Measurements from ENCODE around the gene ZFHX3.

ZFHX3 gene

GRCh38 chr16:72824761-72825160 is 223.2 kb downstream of the ZFHX3 start:
- TF ChIP-seq, protein P1, sequence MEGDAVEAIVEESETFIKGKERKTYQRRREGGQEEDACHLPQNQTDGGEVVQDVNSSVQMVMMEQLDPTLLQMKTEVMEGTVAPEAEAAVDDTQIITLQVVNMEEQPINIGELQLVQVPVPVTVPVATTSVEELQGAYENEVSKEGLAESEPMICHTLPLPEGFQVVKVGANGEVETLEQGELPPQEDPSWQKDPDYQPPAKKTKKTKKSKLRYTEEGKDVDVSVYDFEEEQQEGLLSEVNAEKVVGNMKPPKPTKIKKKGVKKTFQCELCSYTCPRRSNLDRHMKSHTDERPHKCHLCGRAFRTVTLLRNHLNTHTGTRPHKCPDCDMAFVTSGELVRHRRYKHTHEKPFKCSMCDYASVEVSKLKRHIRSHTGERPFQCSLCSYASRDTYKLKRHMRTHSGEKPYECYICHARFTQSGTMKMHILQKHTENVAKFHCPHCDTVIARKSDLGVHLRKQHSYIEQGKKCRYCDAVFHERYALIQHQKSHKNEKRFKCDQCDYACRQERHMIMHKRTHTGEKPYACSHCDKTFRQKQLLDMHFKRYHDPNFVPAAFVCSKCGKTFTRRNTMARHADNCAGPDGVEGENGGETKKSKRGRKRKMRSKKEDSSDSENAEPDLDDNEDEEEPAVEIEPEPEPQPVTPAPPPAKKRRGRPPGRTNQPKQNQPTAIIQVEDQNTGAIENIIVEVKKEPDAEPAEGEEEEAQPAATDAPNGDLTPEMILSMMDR (conservative IDR thresholded peaks at IDR 0.05; ENCODE audit: low read depth, low read length), result no peak
- no peak overlapping the region for H3K4me3 ChIP-seq (ENCODE audit: low read length)
- no peak for DNase-seq (ENCODE audit: low read depth)

- no peak overlapping the region for H3K4me3 ChIP-seq (ENCODE audit: low read length)
- no peak for DNase-seq (ENCODE audit: low read depth)
- TF ChIP-seq, protein P1 (conservative IDR thresholded peaks at IDR 0.05; ENCODE audit: low read depth, low read length), result no peak
Measured at GRCh38 chr16:72824027-72824426, 223.9 kb downstream of the ZFHX3 start.

DNA sequence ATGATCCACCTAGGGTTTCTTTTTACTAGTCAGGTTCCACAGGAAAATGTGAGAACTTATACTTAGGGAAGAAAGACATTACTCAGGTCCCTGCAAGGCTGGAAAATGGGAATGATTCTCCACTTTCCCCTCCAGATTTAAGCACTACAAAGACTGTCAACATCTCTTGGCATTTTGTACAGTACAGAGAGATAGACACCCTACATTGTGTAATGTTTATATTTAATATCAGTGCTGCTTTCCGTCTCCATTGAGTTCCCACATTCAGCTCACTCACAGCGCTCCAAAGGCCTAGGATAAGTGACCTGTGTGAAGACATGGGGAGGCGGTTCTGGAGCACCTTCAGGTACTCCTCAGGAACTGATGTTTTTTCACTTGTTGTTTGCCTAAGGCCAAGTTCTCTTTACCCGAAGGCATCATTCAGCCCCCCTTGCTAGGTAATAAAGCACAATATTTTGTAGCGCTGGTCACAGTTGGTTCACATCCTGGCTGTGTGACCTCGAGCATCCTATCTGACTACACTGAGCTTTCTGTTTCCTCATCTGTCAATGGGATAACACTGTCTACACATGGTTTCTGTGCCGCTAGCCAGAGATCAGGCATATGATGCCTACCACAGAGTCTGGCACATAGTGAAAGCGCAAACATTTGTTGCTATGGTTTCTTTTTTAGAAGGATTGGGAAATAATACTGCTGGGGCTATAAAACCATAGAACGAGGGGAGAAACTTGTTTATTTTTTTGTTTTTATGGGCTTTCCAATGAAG is 226.6 kb downstream of the ZFHX3 start:
- TF ChIP-seq, protein P1 (conservative IDR thresholded peaks at IDR 0.05; ENCODE audit: low read depth, low read length), result no peak
- H3K4me3 ChIP-seq (ENCODE audit: low read length), result no peak overlapping the region
- DNase-seq (ENCODE audit: low read depth), result no peak

DNA sequence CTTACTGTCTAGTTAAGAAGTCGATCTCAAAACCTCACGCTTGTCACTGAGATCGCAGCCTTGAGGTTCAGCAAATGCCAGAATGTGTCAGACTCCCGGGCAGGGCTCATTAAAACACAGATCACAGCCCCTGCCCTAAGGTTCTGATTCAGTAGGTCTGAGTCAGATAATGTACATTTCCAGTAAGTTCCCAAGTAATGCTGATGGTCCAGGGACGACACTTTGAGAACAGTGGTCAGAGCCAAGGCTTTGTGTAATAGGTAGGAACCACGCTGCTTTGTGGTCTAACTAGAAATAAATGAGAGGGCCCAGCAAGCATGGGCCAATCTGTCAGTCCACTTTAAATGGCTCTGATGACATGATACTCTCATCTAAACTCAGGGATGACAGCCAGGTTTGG is 228.6 kb downstream of the ZFHX3 start:
- DNase-seq (ENCODE audit: low read depth), result peak; percentile 9
- TF ChIP-seq, protein P1 (conservative IDR thresholded peaks at IDR 0.05; ENCODE audit: low read depth, low read length), result no peak
- H3K4me3 ChIP-seq (ENCODE audit: low read length), result no peak overlapping the region

GRCh38 chr16:72818236-72818845 is 229.6 kb downstream of the ZFHX3 start:
- TF ChIP-seq, protein P1 (conservative IDR thresholded peaks at IDR 0.05; ENCODE audit: low read depth, low read length), result peak; percentile 27
- no peak overlapping the region for H3K4me3 ChIP-seq (ENCODE audit: low read length)
- DNase-seq (ENCODE audit: low read depth), result no peak

GRCh38 chr16:72815348-72816318 is 232.3 kb downstream of the ZFHX3 start:
- DNase-seq (ENCODE audit: low read depth), result no peak
- TF ChIP-seq, protein P1 (conservative IDR thresholded peaks at IDR 0.05; ENCODE audit: low read depth, low read length), result no peak
- H3K4me3 ChIP-seq (ENCODE audit: low read length), result no peak overlapping the region
